Stimulated activated CD8-positive, alpha-beta memory T cell treated with anti-CD3 and anti-CD28 coated beads, Interleukin-4, amount 100 ng/mL, for 4 hours (primary cell): ENCODE data around the gene SEL1L2.

Experiments
- DNase-seq, 2 donors: peaks; one replicate each; pipeline ENCODE4 v3.0.0-alpha.2; 2020; ENCODE audit warnings: low read depth in 2 of 2, low spot score in 1 of 2

SEL1L2 gene

DNA sequence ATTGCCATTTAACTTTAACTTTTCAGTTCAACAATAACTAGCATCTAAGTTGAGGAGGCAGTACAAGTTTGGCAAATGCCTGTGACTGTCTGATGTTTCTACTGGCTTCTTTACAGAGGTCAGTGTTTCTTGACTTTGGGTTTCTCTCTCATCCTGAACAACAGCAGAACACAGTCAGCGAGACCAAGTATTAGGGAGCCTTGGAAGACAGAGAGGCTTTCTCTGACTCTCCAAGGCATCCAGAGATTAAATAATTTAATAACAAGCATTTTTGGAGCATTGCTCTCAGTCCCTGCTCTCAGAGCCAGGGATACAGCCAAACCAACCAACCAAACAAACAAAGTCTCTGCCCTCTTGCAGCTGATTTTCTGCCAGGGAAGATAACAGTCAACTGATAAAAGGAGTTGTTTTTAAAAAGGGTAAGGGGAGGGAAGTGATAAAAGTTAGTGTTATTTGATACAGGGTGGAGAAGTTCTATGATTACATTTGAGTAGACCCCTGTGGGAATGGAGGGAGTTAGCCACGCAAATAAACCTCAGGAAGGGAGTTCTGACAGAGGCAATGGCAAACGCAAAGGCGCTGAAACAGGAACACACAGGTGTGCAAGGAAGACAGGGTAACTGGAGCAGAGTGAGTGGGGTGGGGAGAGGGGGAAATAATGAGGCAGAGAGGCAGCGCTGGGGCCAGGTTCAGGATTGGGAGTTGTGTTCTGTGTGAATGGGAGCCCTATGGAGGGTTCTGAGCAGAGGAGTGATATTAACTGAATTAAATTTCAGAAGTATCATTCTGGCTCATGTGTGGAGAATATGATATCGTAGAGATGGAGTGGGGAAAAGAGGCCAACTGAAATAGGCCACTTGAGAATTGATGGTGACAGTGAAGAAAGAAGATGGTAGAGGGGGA, 55.2 kb downstream of the SEL1L2 start:
- no peak for DNase-seq

DNA sequence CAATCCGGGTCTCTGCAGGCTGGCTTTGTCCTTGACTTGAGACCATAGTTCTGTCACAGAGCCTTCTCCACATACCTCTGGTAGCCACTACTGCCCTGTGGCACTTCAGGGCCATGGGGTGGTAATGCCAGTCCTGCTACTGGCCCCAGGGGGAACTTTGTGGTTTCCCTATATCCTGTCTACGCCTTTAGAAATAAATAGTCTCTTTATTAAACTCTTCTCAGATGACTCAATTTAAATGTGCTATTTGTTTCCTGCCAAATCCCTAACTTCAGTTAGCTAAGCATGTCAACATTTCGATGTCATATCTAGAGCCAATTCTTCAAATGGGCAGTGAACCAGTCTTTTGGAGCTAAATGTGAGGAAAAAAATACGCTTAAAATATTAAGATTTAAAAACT, 60.1 kb downstream of the SEL1L2 start:
- DNase-seq = no peak

DNA sequence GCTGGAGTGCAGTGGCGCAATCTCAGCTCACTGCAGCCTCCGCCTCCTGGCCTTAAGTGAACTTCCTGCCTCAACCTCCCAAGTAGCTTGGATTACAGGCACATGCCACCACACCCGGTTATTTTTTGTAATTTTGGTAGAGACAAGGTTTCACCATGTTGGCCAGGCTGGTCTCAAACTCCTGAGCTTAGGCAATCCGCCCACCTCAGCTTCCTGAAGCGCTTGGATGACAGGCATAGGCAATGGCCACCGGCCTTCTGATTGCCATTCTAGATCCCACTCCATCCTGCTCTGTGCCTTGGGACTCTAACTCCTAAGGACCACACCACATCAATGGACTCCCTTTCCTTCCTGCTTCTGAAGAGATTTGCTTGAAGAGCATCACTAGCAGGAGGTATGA, 60.6 kb downstream of the SEL1L2 start:
- no peak for DNase-seq

DNA sequence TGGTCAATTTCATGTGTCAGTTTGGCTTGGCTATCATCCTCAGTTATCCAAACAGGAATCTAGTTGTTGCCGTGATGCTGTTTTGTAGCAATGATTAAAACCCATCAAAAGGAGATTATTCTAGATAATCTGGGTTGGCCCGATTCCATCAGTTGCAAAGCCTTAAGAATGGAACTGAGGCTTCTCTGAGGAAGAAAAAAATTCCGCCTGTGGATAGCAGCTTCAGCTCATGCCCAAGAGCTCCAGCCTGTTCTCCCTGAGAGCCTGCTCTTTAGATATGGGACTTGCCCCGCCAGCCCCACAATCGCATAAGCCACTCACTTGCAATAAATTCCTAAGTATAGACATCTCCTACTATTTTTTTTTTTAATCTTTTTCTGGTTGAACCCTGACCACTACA, 61.5 kb downstream of the SEL1L2 start:
- DNase-seq = no peak

DNA sequence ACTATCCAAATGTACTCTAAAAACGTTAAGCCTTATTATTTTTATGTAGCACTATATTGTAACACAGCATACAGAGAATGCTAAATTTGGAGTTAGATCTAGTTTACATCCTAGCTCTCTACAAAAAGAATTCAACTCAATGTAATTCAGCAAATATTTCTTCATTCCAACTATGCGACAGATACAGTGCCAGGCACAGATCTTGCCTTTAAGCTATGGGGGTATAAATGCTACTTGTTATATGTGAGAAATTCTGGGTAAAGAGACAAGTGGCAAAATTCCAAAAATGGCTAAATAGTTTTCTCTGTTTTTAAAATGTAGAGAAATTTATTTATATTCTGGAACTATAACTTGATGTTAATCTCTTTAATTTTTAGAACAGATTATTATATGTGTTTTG, 63.2 kb downstream of the SEL1L2 start:
- DNase-seq = no peak

DNA sequence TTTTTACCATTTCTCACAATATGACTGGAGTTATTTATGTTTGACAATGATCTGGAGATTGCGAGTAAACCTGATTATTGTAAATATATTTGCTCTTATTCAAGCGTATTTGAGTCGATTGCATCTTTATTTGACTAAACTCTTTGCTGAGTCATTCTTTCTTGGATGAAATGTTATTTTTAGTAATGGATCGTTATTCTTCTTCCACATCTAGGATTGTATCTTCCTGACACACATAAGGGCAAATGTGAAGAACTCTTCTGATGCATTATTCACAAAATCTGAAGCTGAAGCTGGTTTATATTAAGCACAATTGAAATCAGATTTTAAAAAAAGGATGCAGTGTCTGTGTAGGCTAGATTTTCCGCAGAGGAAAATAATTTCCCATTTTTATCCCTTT, 68.2 kb downstream of the SEL1L2 start:
- DNase-seq = no peak

DNA sequence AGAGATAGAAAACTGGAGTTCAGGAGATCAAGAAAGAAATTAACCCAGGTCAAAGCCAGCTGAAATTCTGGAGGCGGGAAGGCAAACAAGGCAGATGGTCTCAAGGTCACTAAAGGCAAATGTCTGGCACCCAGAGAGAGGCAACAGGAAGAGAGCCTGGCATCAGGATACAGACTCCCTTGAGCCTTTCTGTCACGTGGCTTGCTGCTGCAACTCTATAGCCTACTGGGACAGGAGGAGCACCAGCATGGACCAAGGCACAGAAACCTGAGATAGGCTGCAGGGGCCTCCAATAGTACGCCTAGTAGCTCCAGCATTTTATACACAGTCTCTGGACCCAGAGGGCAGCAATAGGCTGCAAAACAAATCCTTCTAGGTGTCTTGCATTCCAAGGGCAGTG, 75.1 kb downstream of the SEL1L2 start:
- DNase-seq = no peak

DNA sequence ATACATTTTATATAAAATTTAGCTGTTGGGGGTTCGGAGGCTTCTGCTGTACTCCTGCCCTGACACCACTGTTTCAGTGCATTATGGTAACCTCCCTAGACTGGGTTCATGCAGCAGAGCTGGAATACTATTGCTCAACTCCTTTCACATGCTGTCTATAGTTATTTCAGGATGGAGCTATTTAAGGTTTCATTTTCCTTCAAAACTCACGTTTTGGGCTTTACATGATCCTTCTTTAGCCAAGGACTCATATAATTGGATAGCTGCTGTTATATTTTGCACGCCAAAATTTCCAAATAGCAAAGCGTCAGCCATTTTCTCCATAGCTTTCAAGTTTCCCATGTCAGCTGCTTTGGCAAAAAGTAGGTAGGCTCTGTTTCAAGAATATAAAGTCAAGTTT, 76.8 kb downstream of the SEL1L2 start:
- no peak for DNase-seq

DNA sequence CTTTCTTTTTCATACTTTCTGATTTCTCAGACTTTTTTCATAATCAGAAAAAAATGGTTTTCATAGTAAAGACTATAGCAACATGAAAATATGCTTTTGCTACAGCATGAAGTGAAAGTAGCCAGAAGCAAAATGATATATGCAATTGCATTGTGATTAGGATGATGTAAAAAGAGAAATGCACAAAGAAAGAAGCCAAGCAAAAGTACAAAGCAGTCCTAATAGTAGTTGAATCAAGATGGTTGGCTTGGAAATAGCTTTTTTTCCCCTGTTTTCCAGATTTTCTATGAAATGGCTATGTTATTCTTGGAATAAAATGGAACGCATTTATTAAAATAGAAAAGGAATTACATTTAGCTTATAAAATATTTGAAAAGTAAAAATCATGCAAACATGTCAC, 77.3 kb downstream of the SEL1L2 start:
- DNase-seq = no peak

DNA sequence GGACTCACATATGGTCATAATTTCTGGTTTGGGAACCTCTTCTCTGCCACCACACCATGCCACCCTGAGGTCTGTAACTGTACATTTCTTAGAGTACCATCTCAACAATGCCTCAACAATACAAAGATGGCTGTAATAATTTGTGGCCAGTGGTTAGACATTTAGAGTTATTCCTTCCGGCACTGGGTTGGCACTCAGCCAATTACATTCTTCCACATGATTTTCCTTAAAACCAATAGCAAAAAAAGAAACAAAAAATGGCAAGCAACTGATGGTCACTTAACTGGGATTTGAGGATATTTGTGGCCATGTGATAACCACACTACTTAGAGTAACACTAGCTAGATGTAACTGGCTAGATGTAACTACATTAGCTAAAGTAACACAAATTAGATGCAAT, 79.9 kb downstream of the SEL1L2 start:
- DNase-seq = no peak

DNA sequence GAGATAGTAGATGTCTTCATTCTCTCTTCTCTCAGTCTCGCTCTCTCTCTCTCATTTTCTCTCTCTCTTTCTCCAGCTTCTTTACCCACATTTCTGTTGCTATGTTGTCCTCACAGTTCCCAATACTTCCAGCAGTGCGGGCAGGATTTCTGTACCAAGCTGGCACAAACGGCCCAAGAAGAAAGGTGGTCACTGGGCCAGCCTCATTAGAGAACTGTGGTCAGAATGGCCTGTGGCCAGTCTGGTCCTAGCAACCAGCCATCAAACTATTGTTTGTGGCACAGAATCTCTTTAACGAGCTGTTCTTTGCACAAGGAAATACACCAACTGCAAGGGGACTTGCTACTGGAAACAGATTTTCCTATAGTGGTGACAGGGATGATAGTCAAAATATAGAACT, 81.3 kb downstream of the SEL1L2 start:
- no peak for DNase-seq

DNA sequence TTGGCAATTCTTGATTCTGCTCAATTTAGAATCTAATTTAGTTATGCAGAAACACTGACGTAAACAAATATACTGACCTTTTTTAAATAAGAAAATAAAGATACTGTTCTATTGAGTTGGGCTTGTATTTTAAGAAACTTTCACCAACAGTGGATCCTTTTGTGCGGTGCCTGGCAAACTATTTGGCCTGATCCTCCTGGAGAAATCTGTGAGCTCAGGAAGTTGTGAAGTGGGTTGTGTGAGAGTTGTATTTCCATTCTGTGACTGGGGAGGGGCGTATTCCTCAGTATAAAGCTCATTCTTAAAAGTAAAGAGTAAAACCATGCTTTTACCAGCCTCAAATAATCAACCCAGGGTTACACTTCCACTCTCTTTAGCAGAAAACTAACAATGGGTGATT, 85.6 kb downstream of the SEL1L2 start:
- no peak for DNase-seq

DNA sequence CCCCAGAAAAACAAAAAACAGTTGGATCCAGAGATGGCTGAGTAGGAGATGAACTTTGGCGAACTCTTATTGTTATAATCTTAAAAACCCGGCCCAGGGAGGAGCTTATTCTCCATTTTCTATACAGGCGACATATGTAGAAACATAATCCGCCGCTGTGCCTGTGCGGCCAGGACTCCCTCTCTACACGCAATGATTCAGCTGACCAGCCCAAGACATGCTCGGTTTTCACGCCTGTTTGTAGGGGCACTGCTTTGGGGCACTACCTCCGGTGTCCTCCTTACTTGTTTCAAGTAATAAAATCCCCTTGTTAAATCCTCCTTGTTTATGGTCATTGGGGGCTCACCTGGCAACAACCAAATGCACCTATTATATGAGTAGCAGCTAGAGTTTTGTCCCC, 89.9 kb downstream of the SEL1L2 start:
- no peak for DNase-seq

DNA sequence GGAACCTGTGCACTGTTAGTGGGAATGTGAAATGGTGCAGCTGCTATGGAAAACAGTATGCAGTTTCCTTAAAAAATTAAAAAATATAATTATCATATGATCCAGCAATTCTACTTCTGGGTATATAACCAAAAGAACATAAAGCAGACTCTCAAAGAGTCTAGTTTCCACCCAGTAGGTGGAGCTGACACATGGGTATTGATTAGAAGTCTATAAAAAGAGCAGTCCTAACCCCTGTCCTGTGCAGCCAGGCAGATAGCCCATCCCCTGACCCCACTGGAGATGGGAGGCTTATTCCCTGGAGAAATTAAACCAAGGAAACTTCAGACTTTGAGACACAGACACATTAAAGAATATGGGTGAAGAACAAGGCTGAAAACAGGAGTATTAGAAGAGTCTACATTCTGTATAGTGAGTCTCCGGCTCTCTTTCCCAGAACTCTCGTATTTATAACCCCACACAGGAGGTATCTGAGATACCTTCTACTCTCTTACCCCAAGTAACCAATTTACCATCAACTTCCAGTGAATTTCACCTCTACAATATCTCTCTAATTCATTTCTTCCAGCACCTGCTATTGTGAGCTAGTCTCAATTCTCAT, 92.3 kb downstream of the SEL1L2 start:
- no peak for DNase-seq

DNA sequence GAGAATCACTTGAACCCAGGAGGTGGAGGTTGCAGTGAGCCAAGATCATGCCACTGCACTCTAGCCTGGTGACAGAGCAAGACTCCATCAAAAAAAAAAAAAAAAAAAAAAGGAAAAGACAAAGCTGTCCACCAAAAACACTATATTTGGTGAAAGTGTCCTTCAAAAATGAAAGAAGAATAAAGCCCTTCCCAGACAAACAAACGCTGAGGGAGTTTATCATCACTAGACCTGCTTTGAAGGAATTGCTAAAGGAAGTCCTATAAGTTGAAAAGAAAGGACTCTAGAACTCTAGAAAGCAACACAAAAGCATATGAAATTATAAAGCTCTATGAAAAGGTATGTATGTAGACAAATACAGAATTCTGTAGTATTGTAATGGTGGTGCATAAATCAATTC, 98.8 kb downstream of the SEL1L2 start:
- DNase-seq = no peak

DNA sequence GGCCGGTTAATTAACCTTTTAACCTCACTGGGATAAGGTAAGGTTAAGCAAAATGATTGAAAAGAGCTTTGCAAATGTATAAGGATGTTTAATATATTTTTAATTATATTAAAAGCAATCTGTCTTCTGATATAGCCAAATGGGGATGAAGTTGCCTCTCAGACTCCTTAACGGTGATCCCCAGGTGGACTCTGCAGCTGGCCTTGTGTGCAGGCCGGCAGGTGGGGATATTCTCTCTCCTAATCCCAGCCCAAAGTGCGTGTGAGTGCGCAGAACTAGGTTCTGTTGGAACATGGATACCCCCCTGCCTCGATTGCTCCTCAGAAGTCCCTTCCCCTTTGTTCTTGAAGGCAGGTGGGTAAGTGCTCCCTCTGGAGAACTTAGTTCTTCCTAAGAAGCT, 105.6 kb downstream of the SEL1L2 start:
- DNase-seq = no peak

DNA sequence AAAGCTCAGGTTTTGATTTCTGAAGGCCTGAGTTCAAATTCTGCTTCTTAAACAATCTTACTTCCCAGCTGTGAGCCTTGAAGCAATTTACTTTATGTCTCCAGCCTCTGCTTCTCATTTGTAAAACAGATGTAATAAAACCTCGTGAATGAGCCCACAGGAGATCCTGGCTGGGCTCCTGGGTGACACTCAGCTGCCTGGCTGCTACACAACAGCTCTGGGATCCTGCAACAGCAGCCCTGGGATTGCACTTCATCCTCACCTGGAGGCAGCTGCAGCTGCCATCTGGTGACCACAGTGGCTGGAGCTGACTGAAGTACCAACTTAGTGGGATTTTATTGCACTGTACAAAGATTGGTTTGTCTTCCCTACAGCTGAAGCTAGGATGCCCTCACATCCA, 107.0 kb downstream of the SEL1L2 start:
- no peak for DNase-seq

DNA sequence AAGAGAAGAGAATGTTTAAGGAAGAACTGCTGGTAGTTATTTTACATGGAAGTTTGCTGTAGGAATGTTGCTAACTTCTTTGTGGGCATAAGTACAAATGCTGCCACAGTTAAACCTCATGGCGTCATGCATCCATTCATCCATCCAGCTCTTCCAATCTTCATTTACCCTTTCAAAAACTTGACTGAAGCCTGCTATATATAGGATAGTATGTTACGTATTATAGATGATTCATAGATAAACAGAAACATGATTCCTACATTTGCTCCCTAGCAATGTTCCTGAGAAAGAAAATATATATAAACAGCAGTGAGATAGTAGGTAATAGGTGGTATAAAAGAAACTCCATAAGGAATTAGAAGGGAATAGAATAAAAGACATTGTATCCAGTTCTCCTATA, 111.8 kb downstream of the SEL1L2 start:
- DNase-seq = no peak

DNA sequence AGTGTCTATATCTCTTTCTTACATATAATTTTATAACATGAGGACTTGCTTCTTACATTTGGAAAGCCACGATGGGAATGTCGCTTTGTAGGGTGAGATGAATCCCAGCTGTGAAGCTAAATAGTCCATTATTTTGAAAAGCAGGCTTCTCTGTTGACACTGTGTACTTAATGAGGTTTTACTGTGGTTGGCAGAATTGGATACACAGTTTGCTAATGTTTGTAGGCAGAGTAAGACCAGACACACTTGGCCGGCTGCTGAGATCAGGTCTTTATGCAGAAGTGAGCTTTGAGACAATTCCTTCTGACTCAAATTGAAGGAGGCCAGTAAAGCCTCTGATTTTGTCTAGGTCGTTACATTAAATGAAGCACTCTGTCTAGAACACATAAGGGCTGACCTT, 112.6 kb downstream of the SEL1L2 start:
- DNase-seq = no peak

DNA sequence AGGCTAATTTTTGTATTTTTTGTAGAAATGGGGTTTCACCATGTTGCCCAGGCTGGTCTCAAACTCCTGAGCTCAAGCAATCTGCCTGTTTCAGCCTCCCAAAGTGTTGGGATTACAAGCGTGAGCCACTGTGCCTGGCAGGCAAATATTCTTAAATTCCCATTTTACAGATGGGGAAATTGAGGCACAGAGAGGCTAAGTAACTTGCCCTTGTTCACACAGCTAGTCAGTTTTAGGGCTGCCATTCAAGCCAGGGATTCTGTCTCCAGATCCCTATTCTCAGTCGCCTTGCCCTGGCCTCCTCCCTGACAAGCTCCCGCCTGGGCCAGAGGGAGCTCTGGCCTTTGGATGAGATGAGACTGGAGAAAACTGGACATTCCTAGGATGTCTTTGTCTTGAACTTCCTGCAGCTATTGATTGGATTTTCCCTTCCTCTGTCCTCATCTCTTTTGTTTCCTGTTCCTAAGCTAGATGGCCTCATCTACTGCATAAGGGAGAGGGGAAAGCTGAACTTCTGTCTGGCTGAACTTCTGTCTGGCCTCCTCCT, 115.1 kb downstream of the SEL1L2 start:
- no peak for DNase-seq

DNA sequence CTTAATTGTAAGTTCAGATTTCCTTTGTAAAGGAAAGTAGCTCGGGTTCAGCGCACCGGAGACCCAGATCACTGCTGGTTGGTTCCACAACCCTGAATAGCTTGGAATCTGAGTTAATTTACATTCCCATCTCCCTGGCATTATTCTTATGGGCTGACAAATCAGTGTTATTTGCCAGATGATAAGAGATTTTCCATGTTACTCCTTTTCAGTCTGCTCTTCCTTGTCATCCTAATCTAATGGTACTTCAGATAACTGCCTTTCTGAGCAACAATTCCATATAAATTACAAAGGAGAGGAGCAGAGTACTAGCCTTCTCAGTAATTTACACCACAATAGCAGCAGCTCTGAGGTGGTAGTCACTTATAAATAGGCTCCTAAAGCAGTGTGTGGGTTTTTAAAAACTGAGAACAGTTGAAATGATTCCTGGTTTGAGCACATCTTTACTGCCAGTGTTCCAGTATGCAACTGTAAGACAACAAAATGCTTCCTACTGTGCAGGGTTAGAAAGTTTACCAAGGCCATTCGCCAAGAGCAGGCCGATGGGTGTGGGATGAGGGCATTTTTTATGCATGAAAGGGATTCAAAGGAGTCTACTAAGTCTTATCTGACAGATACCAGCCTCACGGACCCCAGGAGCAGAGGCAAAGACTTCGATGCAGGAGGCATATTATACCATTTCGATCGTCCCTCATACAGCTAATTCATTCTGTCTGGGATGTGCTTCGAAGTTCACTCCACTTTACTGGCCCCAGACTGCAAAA, 115.8 kb downstream of the SEL1L2 start:
- DNase-seq = no peak

DNA sequence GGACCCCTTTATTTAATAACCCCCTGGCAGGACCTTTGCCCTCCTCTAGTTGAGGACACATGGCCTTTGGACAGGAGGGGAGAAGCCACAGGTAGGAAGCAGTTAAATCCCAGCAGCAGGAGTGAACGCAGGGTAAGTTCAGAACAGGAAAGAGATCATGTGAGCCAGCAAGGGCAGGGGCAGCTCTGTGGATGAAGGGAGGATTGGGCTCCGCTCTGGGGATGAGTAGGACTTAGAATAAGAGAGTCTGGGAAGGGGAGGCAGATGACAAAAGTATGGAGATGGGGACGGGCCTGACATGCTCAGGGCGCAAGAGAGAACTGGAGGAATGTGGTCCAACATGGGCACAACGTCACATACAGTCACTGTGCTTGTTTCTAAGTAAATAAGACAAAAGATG, 116.6 kb downstream of the SEL1L2 start:
- no peak for DNase-seq
